Measurements from ENCODE around the gene NPDC1. TPM values are rescaled to one million over a fixed set of nuclear protein-coding genes. Genes with fewer than 3 reads are reported as not detected.

Gene NPDC1
- total RNA-seq, 1 experiment from 2014 or later = 25.4 TPM

GRCh38 chr9:137011156-137011555 is 34.8 kb downstream of the NPDC1 start:
- Histone ChIP-seq H4K20me1 (ENCODE audit: low read length) (no peaks in the 10 kb centered on the region), H3K9me2 (replicated peaks; ENCODE audit: low read length) (no peaks in the 10 kb centered on the region), H3K9me3 (ENCODE audit: low read length) (no peaks in the 10 kb centered on the region), H3K9ac (ENCODE audit: low read length) (no peak overlapping the region), H3K36me3 (ENCODE audit: low read depth, low read length) (no peaks in the 10 kb centered on the region), H3K4me1 (ENCODE audit: insufficient read depth, low read length) (no peaks in the 10 kb centered on the region), H3K4me3 (ENCODE audit: low read length) (no peak overlapping the region), H3K79me2 (ENCODE audit: low read length) (no peaks in the 10 kb centered on the region), H3K27me3 (ENCODE audit: low read length) (no peaks in the 10 kb centered on the region), H2AFZ (ENCODE audit: low read length) (no peak overlapping the region), H3F3A (ENCODE audit: low read length, unreplicated experiment) (no peaks in the 10 kb centered on the region), H3K27ac (ENCODE audit: low read length) (no peak overlapping the region), H3K4me2 (ENCODE audit: low read length) (no peak overlapping the region)
- ATAC-seq (no peak), DNase-seq (no peak)
- ChIA-PET CTCF (no interaction called here), POLR2A (ENCODE audit: unreplicated experiment) (no interaction called here)
- intact Hi-C loops (cut with micrococcal nuclease) = no loop called here
- TF ChIP-seq EZH2 (IDR thresholded peaks at IDR 0.05; ENCODE audit: low read length, unreplicated experiment) (no peak), CTCF (conservative IDR thresholded peaks at IDR 0.05; ENCODE audit: low read depth, low read length) (no peak), EZH2phosphoT487 (IDR thresholded peaks at IDR 0.05; ENCODE audit: borderline replicate concordance, low read length) (no peak)
- BruUV-seq (replicated peaks) = TSS peak; percentile 18

DNA sequence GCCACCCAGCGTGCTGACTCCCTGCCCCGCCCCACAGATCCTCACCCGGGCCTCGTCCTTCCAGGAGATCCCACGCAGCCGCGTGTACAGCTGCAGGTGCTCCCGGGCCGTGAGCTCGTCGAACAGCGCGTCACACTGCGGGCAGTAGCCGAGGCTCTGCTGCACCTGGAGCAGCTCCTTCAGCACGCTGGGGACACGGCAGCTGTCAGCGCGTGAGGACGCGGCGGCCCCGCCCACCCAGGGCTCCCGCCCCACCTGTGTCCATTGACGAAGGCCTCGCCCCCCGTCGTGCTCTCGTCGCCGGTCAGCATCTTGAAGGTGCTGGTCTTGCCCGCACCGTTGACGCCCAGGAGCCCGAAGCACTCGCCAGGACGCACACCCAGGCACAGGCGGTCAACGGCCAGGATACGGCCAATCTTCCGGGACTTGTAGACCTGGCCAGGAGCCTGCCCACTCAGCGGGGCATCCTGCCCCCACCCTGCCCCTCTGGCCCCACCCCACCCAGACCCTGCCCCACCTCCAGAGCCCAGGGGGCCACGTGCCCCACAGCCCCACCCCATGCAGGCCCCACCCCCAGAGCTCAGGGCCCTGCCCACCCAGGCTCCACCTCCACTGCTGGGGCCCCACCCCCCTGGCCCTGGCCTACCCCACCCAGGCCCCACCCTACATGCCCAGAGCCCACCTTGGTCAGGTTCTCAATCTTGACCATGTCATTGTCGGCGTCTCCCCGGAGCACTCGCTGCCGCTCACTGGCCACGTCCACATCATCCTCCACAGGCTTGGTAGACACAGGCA is 35.8 kb downstream of the NPDC1 start:
- ChIA-PET POLR2A (ENCODE audit: unreplicated experiment) (no interaction called here), CTCF (no interaction called here)
- no peak for ATAC-seq
- DNase-seq = no peak
- no peak overlapping the region for H3K27ac ChIP-seq (ENCODE audit: low read length)
- no peaks in the 10 kb centered on the region for H3K27me3 ChIP-seq (ENCODE audit: low read length)
- no peak overlapping the region for H3K4me3 ChIP-seq (ENCODE audit: low read length)
- H4K20me1 ChIP-seq (ENCODE audit: low read length) = no peaks in the 10 kb centered on the region
- no peak overlapping the region for H3K9ac ChIP-seq (ENCODE audit: low read length)
- no peaks in the 10 kb centered on the region for H3K36me3 ChIP-seq (ENCODE audit: low read depth, low read length)
- H3K9me2 ChIP-seq (replicated peaks; ENCODE audit: low read length) = no peaks in the 10 kb centered on the region
- no peak overlapping the region for H3K4me2 ChIP-seq (ENCODE audit: low read length)
- H2AFZ ChIP-seq (ENCODE audit: low read length) = no peak overlapping the region
- H3F3A ChIP-seq (ENCODE audit: low read length, unreplicated experiment) = no peaks in the 10 kb centered on the region
- no peaks in the 10 kb centered on the region for H3K79me2 ChIP-seq (ENCODE audit: low read length)
- intact Hi-C loops (cut with micrococcal nuclease) = no loop called here
- BruUV-seq (replicated peaks) = no TSS peak
- no peaks in the 10 kb centered on the region for H3K9me3 ChIP-seq (ENCODE audit: low read length)
- H3K4me1 ChIP-seq (ENCODE audit: insufficient read depth, low read length) = no peaks in the 10 kb centered on the region
- TF ChIP-seq EZH2phosphoT487 (IDR thresholded peaks at IDR 0.05; ENCODE audit: borderline replicate concordance, low read length) (no peak), EZH2 (IDR thresholded peaks at IDR 0.05; ENCODE audit: low read length, unreplicated experiment) (no peak), CTCF (conservative IDR thresholded peaks at IDR 0.05; ENCODE audit: low read depth, low read length) (no peak)

GRCh38 chr9:137009217-137009616 is 36.8 kb downstream of the NPDC1 start:
- Histone ChIP-seq H3K4me2 (ENCODE audit: low read length) (no peak overlapping the region), H3K36me3 (ENCODE audit: low read depth, low read length) (no peaks in the 10 kb centered on the region), H3K9me2 (replicated peaks; ENCODE audit: low read length) (no peaks in the 10 kb centered on the region), H3F3A (ENCODE audit: low read length, unreplicated experiment) (no peaks in the 10 kb centered on the region), H3K9ac (ENCODE audit: low read length) (no peak overlapping the region), H3K9me3 (ENCODE audit: low read length) (no peaks in the 10 kb centered on the region), H3K27me3 (ENCODE audit: low read length) (no peaks in the 10 kb centered on the region), H3K4me1 (ENCODE audit: insufficient read depth, low read length) (no peaks in the 10 kb centered on the region), H3K4me3 (ENCODE audit: low read length) (no peak overlapping the region), H3K27ac (ENCODE audit: low read length) (no peak overlapping the region), H3K79me2 (ENCODE audit: low read length) (no peaks in the 10 kb centered on the region), H2AFZ (ENCODE audit: low read length) (no peak overlapping the region), H4K20me1 (ENCODE audit: low read length) (no peaks in the 10 kb centered on the region)
- ChIA-PET CTCF (no interaction called here), POLR2A (ENCODE audit: unreplicated experiment) (no interaction called here)
- intact Hi-C loops (cut with micrococcal nuclease) = no loop called here
- BruUV-seq (replicated peaks) = no TSS peak
- no peak for TF ChIP-seq EZH2 (IDR thresholded peaks at IDR 0.05; ENCODE audit: low read length, unreplicated experiment)
- TF ChIP-seq CTCF (conservative IDR thresholded peaks at IDR 0.05; ENCODE audit: low read depth, low read length) = no peak
- DNase-seq = no peak
- no peak for ATAC-seq
